Brain microvascular endothelial cell (primary cell): ENCODE results near the gene MYO10.
A peak's percentile ranks its signal among the peaks of the same experiment; 100 is the strongest.

Experiments used
- DNase-seq: peaks from one replicate; pipeline ENCODE4 v3.0.0-alpha.2; 2020
- H3K27ac ChIP-seq: fragments of 250-450 bp; sonication (Bioruptor Pico); 2 replicates; pipeline ENCODE4 v1.5.1; 2020; ENCODE audit warnings: mild to moderate bottlenecking, moderate library complexity
- H3K27me3 ChIP-seq: fragments of 250-450 bp; sonication (Bioruptor Pico); replicated peaks from 2 replicates; pipeline ENCODE4 v1.5.1; 2020; ENCODE audit warnings: mild to moderate bottlenecking
- H3K36me3 ChIP-seq: fragments of 250-450 bp; sonication (Bioruptor Pico); replicated peaks from 2 replicates; pipeline ENCODE4 v1.5.1; 2020; ENCODE audit warnings: mild to moderate bottlenecking
- H3K4me3 ChIP-seq: 2 replicates; pipeline ENCODE4 v1.5.1; 2011; ENCODE audit warnings: low read depth, mild to moderate bottlenecking, control low read depth, low read length, moderate library complexity
- CTCF ChIP-seq: IDR thresholded peaks from 2 replicates; pipeline ENCODE4 v1.5.1; 2011; ENCODE audit warnings: low read depth, mild to moderate bottlenecking, moderate library complexity, low read length, control low read depth, inconsistent platforms; ENCODE audit errors: missing control alignments
- in situ Hi-C: cut with HindIII; loops from 2 replicates; pipeline ENCODE4 v1.10.0; 2017; ENCODE audit warnings: low sequenced_read_pairs, low pct_ligation_motif_present

Gene MYO10

DNA sequence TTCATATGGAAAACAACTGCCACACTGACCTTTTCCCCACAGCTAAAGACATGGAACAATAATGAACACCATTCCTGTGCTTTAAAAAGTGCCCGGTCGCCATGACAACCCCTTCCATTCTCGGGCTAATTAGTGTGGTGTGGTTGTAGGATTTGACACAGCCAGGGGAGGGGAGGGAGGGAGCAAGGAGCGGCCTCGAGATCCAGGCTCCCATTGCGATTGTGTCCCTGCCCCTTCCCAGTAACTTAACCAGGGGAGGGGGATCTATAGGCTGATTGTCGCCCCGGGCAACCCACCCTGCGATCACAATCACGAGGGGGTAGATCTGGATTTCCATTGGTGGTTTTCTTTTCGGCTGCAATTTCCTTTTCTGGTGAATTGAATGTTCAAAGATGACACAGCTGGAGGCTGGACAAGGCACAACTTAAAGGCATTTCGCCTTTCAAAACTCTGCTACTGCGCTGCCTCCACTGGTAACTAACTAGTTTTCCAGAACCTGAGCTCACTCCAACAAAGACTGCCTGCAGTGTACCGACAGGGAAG lies 222.6 kb downstream of the MYO10 start:
- Histone ChIP-seq H3K27me3 (no peaks in the 10 kb centered on the region), H3K36me3 (peaks cover 24% of the 10 kb centered on the region), H3K27ac (no peak overlapping the region), H3K4me3 (peak overlapping the region; percentile 49)
- peak; percentile 19 for TF ChIP-seq CTCF
- DNase-seq, result peak; percentile 20
- in situ Hi-C loops, result no loop called here

- no peak for DNase-seq
- no peak for TF ChIP-seq CTCF
- no peak overlapping the region for H3K27ac ChIP-seq
- H3K4me3 ChIP-seq, result no peak overlapping the region
- in situ Hi-C loops, result no loop called here
- peaks cover 32% of the 10 kb centered on the region for H3K36me3 ChIP-seq
- no peaks in the 10 kb centered on the region for H3K27me3 ChIP-seq
Observed at GRCh38 chr5:16712620-16713019, 223.5 kb downstream of the MYO10 start.

- no peak overlapping the region for H3K4me3 ChIP-seq
- no peaks in the 10 kb centered on the region for H3K27me3 ChIP-seq
- H3K36me3 ChIP-seq, result peaks cover 35% of the 10 kb centered on the region
- no peak for TF ChIP-seq CTCF
- in situ Hi-C loops, result no loop called here
- DNase-seq, result no peak
- no peak overlapping the region for H3K27ac ChIP-seq
Observed at GRCh38 chr5:16712178-16712577, 223.9 kb downstream of the MYO10 start.

DNA sequence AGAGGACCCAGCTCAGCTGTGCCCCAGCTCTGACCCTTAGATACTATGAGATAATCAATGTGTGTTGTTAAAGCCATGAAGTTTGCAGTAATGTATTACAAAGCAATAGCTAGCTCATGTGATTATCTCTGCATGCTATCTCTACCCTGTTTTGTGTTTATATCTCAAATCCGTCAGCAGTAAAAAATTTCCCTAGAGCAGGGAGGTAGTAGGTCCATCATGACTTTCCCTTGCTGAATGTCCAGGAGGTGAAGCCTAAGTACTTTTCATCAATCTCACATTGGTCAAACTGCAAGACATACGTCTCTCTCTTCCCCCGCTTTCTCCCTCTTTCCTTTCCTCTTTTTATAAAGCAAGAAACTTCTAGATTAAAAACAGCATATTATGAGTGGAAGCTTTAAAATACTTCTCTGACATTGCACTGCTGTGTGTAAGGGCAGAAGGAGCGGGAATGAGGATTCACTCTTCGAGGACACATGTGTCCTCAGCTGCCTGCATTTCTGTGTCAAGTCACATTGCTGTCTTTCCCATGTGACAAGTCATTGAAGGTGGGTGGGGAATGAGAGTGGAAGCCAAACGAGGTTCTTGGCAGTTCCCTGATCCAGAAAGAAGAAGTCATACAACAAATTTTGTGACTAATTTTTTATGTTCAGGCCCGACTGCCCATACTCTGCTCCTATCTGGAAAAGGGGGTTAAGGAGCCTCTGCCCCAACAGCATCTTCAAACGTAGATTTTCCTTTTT lies 226.2 kb downstream of the MYO10 start:
- no peak for TF ChIP-seq CTCF
- Histone ChIP-seq H3K36me3 (peaks cover 52% of the 10 kb centered on the region), H3K27ac (no peak overlapping the region), H3K4me3 (no peak overlapping the region), H3K27me3 (no peaks in the 10 kb centered on the region)
- in situ Hi-C loops, result no loop called here
- no peak for DNase-seq

DNA sequence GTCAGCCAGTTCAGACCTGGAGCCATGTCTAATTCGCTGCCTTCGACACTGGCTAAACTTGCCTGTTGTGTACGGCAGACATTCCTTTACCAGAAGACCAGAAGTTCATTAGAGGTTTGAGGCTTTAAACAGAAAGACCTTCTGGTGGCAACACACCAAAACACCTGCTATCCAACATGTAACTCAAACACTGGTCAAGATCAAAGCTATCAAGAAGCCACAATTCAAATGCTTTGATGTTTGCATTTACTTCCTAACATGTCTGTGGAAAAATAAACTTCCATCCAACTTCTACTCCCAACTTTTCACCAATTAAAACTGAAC lies 228.3 kb downstream of the MYO10 start:
- TF ChIP-seq CTCF, result no peak
- no peak for DNase-seq
- Histone ChIP-seq H3K27me3 (no peaks in the 10 kb centered on the region), H3K4me3 (no peak overlapping the region), H3K27ac (no peak overlapping the region), H3K36me3 (peaks cover 70% of the 10 kb centered on the region)
- in situ Hi-C loops, result no loop called here

DNA sequence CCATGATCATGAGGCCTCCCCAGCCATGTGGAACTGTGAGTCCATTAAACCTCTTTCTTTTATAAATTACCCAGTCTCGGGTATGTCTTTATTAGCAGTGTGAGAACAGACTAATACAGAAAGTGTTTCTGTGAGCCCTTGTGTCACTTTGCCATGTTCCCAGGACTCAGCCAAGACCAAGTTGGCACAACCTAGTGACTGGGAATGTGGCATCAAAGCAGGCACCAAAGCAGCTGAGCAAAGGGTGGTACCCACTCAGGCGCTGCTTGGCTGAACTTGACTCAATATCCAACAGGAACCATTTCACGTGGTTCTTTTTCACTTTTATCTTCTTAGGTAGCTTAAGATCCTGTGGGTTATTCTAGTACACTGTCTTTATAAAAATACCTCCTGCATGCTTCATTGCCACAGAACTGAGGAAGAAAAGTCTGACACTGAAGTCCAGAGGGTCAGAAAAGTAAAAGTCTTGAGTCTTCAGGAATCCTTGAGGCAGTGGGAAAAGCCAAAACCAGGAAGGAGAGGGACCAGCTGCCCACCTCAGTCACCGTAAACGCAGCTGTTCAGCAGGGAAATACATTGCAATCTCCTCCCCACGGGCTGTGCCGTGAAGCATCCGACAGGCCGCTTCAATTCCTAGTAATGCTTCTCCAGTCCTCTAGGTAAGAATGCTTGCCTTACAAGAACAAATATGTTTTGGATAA lies 228.8 kb downstream of the MYO10 start:
- Histone ChIP-seq H3K4me3 (no peak overlapping the region), H3K36me3 (peaks cover 75% of the 10 kb centered on the region), H3K27me3 (no peaks in the 10 kb centered on the region), H3K27ac (no peak overlapping the region)
- in situ Hi-C loops, result no loop called here
- no peak for DNase-seq
- no peak for TF ChIP-seq CTCF
